ENCODE results near the gene TYSND1.

Gene TYSND1

GRCh38 chr10:70147259-70147625, 742 bp upstream of the TYSND1 start:
- no peak for TF ChIP-seq ZFX (IDR thresholded peaks at IDR 0.05; ENCODE audit: borderline replicate concordance)
- H3K27ac ChIP-seq: peak overlapping the region; percentile 94

GRCh38 chr10:70145666-70146488, 623 bp downstream of the TYSND1 start:
- peak overlapping the region; percentile 94 for H3K27ac ChIP-seq
- TF ChIP-seq CTCF (IDR thresholded peaks at IDR 0.05) (peak; percentile 78), ZFX (IDR thresholded peaks at IDR 0.05; ENCODE audit: borderline replicate concordance) (no peak)

GRCh38 chr10:70145166-70145665, 1.3 kb downstream of the TYSND1 start:
- TF ChIP-seq ZFX (IDR thresholded peaks at IDR 0.05; ENCODE audit: borderline replicate concordance): no peak
- TF ChIP-seq CTCF (IDR thresholded peaks at IDR 0.05): no peak
- H3K27ac ChIP-seq: peak overlapping the region; percentile 94

GRCh38 chr10:70144372-70145110, 2.0 kb downstream of the TYSND1 start:
- no peak overlapping the region for H3K27ac ChIP-seq
- no peak for TF ChIP-seq ZFX (IDR thresholded peaks at IDR 0.05; ENCODE audit: borderline replicate concordance)
- no peak for TF ChIP-seq CTCF (IDR thresholded peaks at IDR 0.05)

GRCh38 chr10:70142555-70142954, 3.9 kb downstream of the TYSND1 start:
- H3K27ac ChIP-seq: no peak overlapping the region
- TF ChIP-seq CTCF (IDR thresholded peaks at IDR 0.05) (no peak), ZFX (IDR thresholded peaks at IDR 0.05; ENCODE audit: borderline replicate concordance) (no peak)

- no peak overlapping the region for H3K27ac ChIP-seq
- TF ChIP-seq CTCF (IDR thresholded peaks at IDR 0.05) (no peak), ZFX (IDR thresholded peaks at IDR 0.05; ENCODE audit: borderline replicate concordance) (no peak)
Measured at GRCh38 chr10:70140297-70140696, 6.2 kb downstream of the TYSND1 start.

GRCh38 chr10:70139997-70140250, 6.6 kb downstream of the TYSND1 start:
- TF ChIP-seq ZFX (IDR thresholded peaks at IDR 0.05; ENCODE audit: borderline replicate concordance): no peak
- TF ChIP-seq CTCF (IDR thresholded peaks at IDR 0.05): no peak
- no peak overlapping the region for H3K27ac ChIP-seq
